Dermis microvascular lymphatic vessel endothelial cell (primary cell): ENCODE measurements around the gene IL27RA. TPM values are rescaled to one million over a fixed set of nuclear protein-coding genes. Genes with fewer than 3 reads are reported as not detected.

Experiments
- DNase-seq, 2 donors: peaks; one replicate each; pipeline versions ENCODE4 v3.0.0 to v3.0.0-alpha.2; 2010; ENCODE audit warnings: low read depth in 2 of 2
- total RNA-seq: library from RNA; depleted of rRNA; stranded (reverse); fragments of >200 nt; gene quantifications from 2 replicates; pipeline ENCODE4 v1.2.1, GENCODE V29; 2014

The IL27RA gene
- total RNA-seq, 1 donor from 2014 or later: 3.1 TPM

GRCh38 chr19:14058182-14059092 lies 26.9 kb downstream of the IL27RA start:
- DNase-seq: no peak

GRCh38 chr19:14059093-14059480 lies 27.5 kb downstream of the IL27RA start:
- no peak for DNase-seq

GRCh38 chr19:14059652-14060155 lies 28.1 kb downstream of the IL27RA start:
- DNase-seq: no peak

GRCh38 chr19:14061081-14061749 lies 29.7 kb downstream of the IL27RA start:
- no peak for DNase-seq

GRCh38 chr19:14061751-14062557 lies 30.4 kb downstream of the IL27RA start, which contains the start of gene PALM3:
Gene PALM3, minus strand, starts transcription at chr19:14062076. Its CDS starts 96 bp downstream, at chr19:14061980.
- no peak for DNase-seq

GRCh38 chr19:14062558-14062855 lies 30.9 kb downstream of the IL27RA start:
- no peak for DNase-seq

- DNase-seq: no peak
Observed at GRCh38 chr19:14063105-14063504, 31.5 kb downstream of the IL27RA start.

GRCh38 chr19:14066134-14066533 lies 34.6 kb downstream of the IL27RA start:
- no peak for DNase-seq

- no peak for DNase-seq
Observed at GRCh38 chr19:14070268-14071050, 38.9 kb downstream of the IL27RA start.

- peak in 1 of 2 donors; percentile 42 for DNase-seq
Observed at GRCh38 chr19:14072535-14073260, 41.1 kb downstream of the IL27RA start, which contains the start of gene MISP3. Gene MISP3, plus strand, starts transcription at chr19:14072786. Its CDS starts 524 bp downstream, at chr19:14073310.

- peak; percentile 59 to 81 for DNase-seq
Observed at GRCh38 chr19:14073261-14073924, 41.8 kb downstream of the IL27RA start.

GRCh38 chr19:14073925-14074838 lies 42.6 kb downstream of the IL27RA start:
- DNase-seq: no peak

GRCh38 chr19:14078411-14078810 lies 46.8 kb downstream of the IL27RA start:
- DNase-seq: no peak

- peak; percentile 99 for DNase-seq
Observed at GRCh38 chr19:14080887-14081796, 49.6 kb downstream of the IL27RA start.

- DNase-seq: peak in 1 of 2 donors; percentile 47
Observed at GRCh38 chr19:14081797-14082674, 50.5 kb downstream of the IL27RA start.

GRCh38 chr19:14082675-14082960 lies 51.1 kb downstream of the IL27RA start:
- DNase-seq: no peak
